Kasumi-1 (cell line): Measurements from ENCODE around the gene TRNAU1AP.
"Not testable (repeated sequence)": the region's sequence is repeated elsewhere in the genome, so short reads cannot be mapped to it uniquely, and the experiment has no call there.

ENCODE experiments used
- DNase-seq, 2 experiments: peaks; one replicate each; lab custom pipeline; 2025; lab: John Stamatoyannopoulos, UW

TRNAU1AP gene

GRCh38 chr1:28552758-28553663 is at the start of gene TRNAU1AP:
TRNAU1AP (plus strand) TSS chr1:28553085; CDS start chr1:28553111, 26 bp downstream.
- DNase-seq = peak; percentile 95 to 96

- no peak for DNase-seq
Measured at GRCh38 chr1:28503117-28503516, 49.8 kb upstream of the TRNAU1AP start.

- DNase-seq = peak; percentile 96
Measured at GRCh38 chr1:28505406-28506187, 47.3 kb upstream of the TRNAU1AP start, which contains the start of gene RCC1. RCC1 (plus strand) TSS chr1:28506043; CDS start chr1:28529867, 23,824 bp downstream.

DNA sequence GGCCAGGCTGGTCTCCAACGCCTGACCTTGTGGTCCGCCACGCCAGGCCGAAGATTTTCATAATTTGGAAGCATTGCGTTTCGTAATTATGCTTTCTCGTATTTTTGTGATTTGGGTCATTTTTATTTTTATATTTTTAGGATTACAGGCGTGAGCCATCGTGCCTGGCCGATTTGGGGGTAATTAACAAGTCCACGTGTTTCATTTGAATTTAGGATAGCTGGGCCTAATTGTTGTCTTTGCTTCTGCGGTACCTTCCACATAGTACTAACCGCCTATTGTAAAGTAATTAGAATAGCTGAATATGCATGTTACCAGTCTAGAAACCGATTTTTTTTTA is 46.0 kb upstream of the TRNAU1AP start:
- no peak for DNase-seq

DNA sequence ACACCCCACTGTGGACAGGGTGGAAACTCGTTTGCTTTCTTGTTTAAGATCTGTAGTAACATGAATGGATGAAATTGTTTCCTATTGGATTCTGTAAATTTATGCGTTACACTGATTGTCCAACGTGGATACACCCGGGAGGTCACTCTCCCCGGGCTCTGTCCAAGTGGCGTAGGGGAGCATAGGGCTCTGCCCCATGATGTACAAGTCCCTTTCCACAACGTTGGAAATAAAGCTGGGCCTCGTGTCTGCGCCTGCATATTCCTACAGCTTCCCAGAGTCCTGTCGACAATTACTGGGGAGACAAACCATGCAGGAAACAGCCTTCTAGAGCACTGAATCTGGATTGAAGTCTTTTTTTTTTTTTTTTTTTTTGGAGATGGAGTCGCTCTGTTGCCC is 45.6 kb upstream of the TRNAU1AP start:
- DNase-seq = no peak

DNA sequence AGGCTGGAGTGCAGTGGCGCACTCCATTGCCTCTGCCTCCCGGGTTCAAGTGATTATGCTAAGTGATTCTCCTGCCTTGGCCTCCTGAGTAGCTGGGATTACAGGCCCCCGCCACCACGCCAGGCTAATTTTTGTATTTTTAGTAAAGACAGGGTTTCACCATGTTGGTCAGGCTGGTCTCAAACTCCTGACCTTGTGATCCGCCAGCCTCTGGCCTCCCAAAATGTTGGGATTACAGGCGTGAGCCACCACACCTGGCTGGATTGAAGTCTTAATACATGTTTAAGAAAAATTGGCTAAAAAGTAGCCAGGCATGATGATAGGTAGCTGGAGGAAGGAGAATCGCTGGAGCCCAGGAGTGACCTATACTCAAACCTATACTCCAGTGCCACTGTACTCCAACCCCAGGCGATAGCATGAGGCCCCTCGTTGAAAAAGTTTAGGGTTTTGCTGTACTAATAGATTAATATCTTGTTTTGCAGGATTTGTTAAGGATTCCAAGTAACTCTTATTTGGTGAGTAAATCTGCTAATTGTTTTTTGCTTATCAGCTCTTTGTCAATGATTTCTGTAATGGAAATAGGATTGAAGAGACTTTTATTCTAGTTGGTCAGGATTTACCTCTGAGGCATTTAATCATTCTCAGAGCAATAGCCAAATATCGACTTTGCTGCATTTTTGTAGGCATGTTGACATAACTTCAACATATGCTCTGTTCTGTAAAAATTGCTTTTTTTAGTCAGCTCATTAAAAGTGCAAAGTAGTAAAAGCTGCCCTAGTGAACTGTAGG is 45.0 kb upstream of the TRNAU1AP start:
- peak in 1 of 2 experiments; percentile 19 for DNase-seq

DNA sequence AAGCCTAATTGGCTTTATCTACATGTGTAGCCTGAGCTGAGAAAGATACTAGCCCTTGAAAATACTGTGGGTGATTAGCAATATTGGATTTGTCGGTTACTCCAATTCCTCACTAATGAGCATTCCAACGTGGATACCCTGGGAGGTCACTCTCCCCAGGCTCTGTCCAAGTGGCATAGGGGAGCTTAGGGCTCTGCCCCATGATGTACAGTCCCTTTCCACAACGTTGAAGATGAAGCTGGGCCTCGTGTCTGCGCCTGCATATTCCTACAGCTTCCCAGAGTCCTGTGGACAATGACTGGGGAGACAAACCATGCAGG is 44.5 kb upstream of the TRNAU1AP start:
- no peak for DNase-seq

DNA sequence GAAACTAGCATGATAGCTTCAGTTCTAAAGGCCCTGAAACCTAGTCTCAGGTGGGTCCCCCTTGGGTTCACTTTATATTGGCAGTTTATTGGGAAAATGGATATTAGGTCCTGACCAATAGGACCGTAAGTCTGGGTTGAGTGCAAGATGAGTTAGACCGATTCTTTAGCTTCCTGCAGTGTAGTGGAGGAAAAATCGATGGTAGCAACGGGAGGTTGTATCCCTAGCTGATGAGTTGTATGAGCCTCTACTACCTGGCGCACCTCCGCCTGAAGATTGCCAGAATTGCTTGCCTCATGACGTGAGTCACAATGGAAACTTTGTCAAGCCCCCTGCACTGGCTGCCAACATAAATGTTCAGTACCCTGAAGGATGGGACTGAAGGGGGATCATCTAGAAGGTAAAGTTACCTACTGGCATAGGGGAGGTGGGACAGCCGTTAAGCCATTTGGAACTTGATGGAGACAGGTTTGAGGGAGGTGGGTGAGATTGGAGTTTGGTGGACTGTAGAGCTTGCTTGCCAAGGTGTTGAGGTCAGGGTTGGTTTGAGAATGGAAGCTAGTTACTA is 43.1 kb upstream of the TRNAU1AP start:
- peak; percentile 47 to 48 for DNase-seq

DNA sequence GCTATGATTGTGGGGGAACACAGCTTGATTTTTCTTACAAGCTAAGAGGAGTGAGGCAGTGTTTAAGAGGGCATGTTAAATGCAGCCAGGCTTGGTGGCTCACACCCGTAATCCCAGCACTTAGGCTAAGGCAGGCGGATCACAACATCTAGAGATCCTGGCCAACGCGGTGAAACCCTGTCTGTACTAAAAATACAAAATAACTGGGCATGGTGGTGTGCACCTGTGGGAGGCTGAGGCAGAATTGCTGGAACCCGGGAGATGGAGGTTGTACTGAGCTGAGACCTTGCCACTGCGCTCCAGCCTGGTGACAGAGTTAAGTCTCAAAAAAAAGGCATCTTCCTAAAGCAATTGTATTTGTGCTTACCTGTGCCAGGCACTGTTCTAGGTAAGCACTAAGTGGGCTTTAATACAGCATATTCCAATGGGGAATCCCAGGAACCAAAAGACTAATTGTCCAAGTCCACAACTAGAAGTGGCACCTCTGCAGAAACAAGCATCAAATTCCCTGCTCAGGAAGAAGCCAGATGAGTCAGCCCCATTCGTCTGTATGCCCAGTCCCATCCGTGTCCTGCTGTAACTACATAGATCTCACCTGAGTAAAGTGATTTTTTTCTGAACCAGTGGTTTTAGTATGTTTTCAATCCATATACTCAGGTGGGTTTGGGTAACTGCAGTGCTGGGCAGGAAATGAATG is 42.5 kb upstream of the TRNAU1AP start:
- peak; percentile 75 to 76 for DNase-seq

GRCh38 chr1:28510970-28511440 is 41.9 kb upstream of the TRNAU1AP start:
- DNase-seq = peak; percentile 75 to 76

DNA sequence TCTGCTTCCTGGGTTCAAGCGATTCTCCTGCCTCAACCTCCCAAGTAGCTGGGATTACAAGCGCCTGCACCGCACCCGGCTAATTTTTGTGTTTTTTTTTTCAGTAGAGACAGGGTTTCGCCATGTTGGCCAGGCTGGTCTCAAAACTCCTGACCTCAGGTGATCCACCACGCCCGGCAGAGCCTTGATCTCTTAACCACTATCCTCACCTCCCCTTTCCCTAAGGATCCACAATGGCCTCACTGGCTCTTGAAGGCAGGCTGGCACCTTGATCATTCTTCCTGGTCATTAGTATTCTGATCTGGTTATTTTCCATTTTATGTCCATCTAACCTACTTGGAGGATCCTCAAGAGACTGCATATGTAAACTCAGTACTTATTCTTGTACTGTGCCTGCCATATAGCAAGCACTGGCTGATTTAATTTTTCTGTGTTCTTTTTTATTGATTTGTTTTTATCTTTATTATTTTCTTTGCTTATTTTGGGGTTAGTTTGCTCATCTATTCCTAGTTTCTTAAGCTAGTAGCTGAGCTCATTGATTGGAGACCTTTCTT is 40.8 kb upstream of the TRNAU1AP start:
- peak in 1 of 2 experiments; percentile 41 for DNase-seq

GRCh38 chr1:28514445-28514933 is 38.4 kb upstream of the TRNAU1AP start:
- DNase-seq = not testable (repeated sequence)

GRCh38 chr1:28516518-28516956 is 36.3 kb upstream of the TRNAU1AP start:
- DNase-seq = peak in 1 of 2 experiments; percentile 16

GRCh38 chr1:28517649-28517999 is 35.3 kb upstream of the TRNAU1AP start:
- peak; percentile 64 to 77 for DNase-seq

DNA sequence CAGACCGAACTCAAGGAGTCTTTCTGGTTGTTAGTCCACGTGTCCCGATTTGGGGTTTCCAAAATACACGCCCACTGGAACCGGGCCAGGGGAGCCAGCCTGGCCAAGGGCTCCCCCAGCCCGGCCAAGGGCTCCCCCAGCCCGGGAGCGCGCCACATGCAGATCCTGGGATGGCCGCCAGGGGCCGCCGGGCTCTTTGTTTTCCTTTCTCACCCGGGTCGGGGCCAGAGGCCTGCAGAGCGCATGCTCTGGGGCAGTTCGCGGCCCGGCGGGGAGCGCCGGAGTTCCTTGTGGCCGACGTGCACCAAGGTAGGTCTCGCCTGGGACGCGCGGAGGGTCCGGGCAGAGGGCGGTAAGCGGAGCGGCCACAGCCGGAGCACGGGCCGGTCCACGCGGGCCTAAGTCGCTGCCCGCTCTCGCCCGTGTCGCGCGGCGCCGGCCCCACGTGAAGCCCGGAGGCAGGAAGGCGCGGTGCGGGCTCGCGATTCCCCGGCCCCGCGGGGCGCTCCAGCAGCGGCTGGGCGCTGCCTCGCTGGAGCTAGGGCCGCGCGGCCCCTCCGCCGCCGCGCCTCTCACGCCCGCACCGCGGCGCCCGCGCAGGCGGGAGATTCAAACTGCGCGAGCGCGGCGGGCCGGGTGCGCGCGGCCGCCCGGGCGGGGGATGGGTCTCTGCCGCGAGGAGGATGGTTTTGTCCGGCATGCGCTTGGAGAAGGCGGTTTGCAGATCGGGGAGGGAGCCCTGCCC is 34.7 kb upstream of the TRNAU1AP start:
- peak; percentile 80 to 83 for DNase-seq

DNA sequence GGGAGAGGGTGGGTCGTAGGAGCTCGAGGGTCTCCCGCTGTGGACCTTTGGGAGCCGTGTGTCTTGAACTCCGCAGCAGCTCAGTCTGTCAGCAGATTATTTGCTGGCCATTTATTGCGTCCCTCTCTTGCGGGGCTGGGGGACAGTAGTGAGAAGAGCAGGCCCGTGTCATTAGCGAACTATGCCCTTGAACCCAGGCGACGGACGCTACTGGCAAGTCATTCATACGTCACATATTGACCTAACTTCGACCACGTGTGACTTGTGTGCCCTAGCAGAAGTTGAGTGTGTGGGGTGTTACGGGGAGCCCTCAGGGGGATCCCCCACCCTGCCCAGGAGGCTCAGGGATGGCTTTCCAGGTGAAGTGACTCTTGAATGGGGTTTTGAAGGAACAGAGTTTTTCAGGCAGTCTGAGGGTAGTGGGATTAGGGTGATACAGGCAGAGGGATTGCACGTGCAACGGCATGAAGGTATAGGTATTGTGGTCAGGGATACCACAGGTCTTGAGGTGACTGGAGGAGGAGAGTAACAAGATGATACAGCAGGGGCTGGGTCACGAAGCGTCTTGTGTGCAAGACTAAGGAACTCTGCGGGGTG is 34.0 kb upstream of the TRNAU1AP start:
- peak; percentile 37 to 44 for DNase-seq

DNA sequence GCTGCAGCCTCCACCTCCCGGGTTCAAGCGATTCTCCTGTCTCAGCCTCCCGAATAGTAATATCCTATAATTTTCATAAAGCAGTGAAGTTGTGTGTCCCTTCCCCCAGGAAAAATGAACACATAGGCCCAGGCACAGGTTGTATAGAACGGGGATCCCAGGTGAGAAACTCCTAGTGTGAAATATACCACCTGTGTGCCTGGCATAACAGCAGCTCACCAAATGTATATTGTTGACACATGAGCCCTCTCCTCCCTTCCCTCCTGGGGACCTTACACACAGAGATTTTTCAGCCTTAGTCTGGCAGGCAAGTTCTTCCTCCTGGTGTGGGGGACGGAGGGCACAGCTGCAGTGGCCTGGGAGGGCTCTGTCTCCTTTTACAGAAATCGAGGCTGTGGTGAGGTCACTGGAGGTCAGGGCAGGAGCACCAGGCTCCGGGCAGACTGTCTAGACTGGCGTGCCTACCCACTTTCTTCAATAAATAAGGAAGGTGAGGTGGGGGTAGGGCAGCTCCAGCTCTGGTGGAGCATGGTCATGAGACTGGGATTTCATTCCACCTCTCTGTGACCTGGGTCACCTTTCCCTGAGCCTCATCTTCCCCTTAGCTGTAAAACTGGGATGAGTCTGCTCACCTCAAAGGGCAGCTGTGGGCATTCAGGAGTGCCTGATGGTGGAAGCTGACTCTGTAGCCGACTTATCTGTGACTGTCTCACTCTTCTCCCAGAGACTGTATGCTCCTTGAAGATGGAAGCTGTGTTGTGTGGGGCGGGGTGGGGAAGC is 32.7 kb upstream of the TRNAU1AP start:
- DNase-seq = no peak

- not testable (repeated sequence) for DNase-seq
Measured at GRCh38 chr1:28520796-28521195, 32.1 kb upstream of the TRNAU1AP start.
